K562 (cell line): Measurements from ENCODE around the gene EXOC2. TPM values are rescaled to one million over a fixed set of nuclear protein-coding genes. Genes with fewer than 3 reads are reported as not detected.

ENCODE experiments used
- ATAC-seq: fragments of 200-7000 bp; cut with Tn5 transposase; 3 replicates; pipeline ENCODE4 v1.9.1; 2020; ENCODE audit warnings: moderate library complexity
- BruUV-seq: library from RNA; stranded (reverse); fragments of 400-500 nt; replicated peaks from 2 replicates; lab custom pipeline; 2021; lab: Mats Ljungman, UMichigan
- CTCF ChIA-PET: fragments of 300-600 bp; formaldehyde crosslinking; extraction: SDS; loops from one replicate; lab custom pipeline; 2021; ENCODE audit warnings: low intra/inter-chr PET ratio; lab: Yijun Ruan, JAX
- POLR2A ChIA-PET: fragments of 300-600, 350-650 bp; sonication (Branson Sonifier 250); formaldehyde crosslinking; extraction: SDS; loops from one replicate; lab custom pipeline; 2021; ENCODE audit warnings: antibody characterized with exemption, inconsistent platforms; lab: Yijun Ruan, JAX
- DNase-seq, 4 experiments: peaks; one replicate each; pipeline versions ENCODE4 v3.0.0 to v3.0.0-alpha.2; 2011 to 2018; ENCODE audit warnings: low spot score in 3 of 4, mixed read lengths in 3 of 4; ENCODE audit errors: extremely low read depth in 1 of 4
- FAIRE-seq: peaks from 2 replicates; lab custom pipeline; 2011; peaks lifted over from hg19 to GRCh38; lab: Jason Lieb, UNC
- H2AFZ ChIP-seq: 2 replicates; pipeline ENCODE4 v1.6.0; 2011; ENCODE audit warnings: low read depth, low read length, control low read depth, inconsistent platforms
- H3K27ac ChIP-seq: fragments of 200-600 bp; 3 replicates; pipeline ENCODE4 v1.8.0; 2011; ENCODE audit warnings: low read depth, mild to moderate bottlenecking, control low read depth, inconsistent platforms, low read length, moderate library complexity, mixed read lengths; ENCODE audit errors: extremely low read depth
- H3K27me3 ChIP-seq, 2 experiments: fragments of 300-600 bp in 1 of 2; 2 replicates in 1 of 2; 3 replicates in 1 of 2; pipeline versions ENCODE4 v1.6.0 to v1.8.0; 2011; ENCODE audit warnings: inconsistent platforms in 2 of 2, low read length in 2 of 2, mild to moderate bottlenecking in 1 of 2, mixed read lengths in 1 of 2, moderate library complexity in 1 of 2; ENCODE audit not compliant: control insufficient read depth in 2 of 2, insufficient read depth in 2 of 2
- H3K36me3 ChIP-seq: fragments of 300-600 bp; 3 replicates; pipeline ENCODE4 v1.8.0; 2011; ENCODE audit warnings: mild to moderate bottlenecking, low read length, inconsistent platforms; ENCODE audit not compliant: control insufficient read depth, insufficient read depth
- H3K4me1 ChIP-seq, 2 experiments: fragments of 200-600 bp in 1 of 2; replicated peaks in 1 of 2; 2 replicates in 1 of 2; 3 replicates in 1 of 2; pipeline versions ENCODE4 v1.5.1 to v1.8.0; 2011; ENCODE audit warnings: inconsistent platforms in 2 of 2, low read length in 2 of 2, mild to moderate bottlenecking in 1 of 2, mixed read lengths in 1 of 2, moderate library complexity in 1 of 2; ENCODE audit not compliant: control insufficient read depth in 2 of 2, insufficient read depth in 2 of 2
- H3K4me2 ChIP-seq: 2 replicates; pipeline ENCODE4 v1.6.1; 2011; ENCODE audit warnings: low read length, control low read depth, inconsistent platforms, mixed read lengths; ENCODE audit not compliant: insufficient read depth
- H3K4me3 ChIP-seq: fragments of 200-600 bp; sonication (generic), shearing (Covaris generic); 2 replicates; pipeline ENCODE4 v1.5.1; 2016; ENCODE audit warnings: control low read depth, inconsistent platforms
- H3K79me2 ChIP-seq: fragments of 200-600 bp; 3 replicates; pipeline ENCODE4 v1.8.0; 2011; ENCODE audit warnings: low read length, inconsistent platforms; ENCODE audit not compliant: control insufficient read depth, insufficient read depth
- H3K9ac ChIP-seq, 2 experiments: 2 replicates each; pipeline versions ENCODE4 v1.6.0 to v1.6.1; 2011; ENCODE audit warnings: low read depth in 2 of 2, low read length in 2 of 2, control low read depth in 1 of 2, inconsistent platforms in 1 of 2, mild to moderate bottlenecking in 1 of 2, mixed read lengths in 1 of 2; ENCODE audit not compliant: insufficient read depth in 1 of 2
- H3K9me1 ChIP-seq: one replicate; pipeline ENCODE4 v1.6.0; 2011; ENCODE audit warnings: inconsistent platforms, mild to moderate bottlenecking, low read length, moderate library complexity; ENCODE audit not compliant: control insufficient read depth, insufficient read depth
- H3K9me3 ChIP-seq: replicated peaks from 2 replicates; pipeline ENCODE4 v1.5.1; 2011; ENCODE audit warnings: low read depth, low read length, inconsistent platforms; ENCODE audit not compliant: control insufficient read depth, insufficient read depth
- H4K20me1 ChIP-seq: replicated peaks from 2 replicates; pipeline ENCODE4 v1.6.1; 2011; ENCODE audit warnings: low read length, inconsistent platforms, mixed read lengths; ENCODE audit not compliant: control insufficient read depth, insufficient read depth
- CEBPB ChIP-seq: fragments of 450-650 bp; IDR thresholded peaks from 2 replicates; pipeline ENCODE4 v1.6.1; 2016; ENCODE audit warnings: missing genetic modification characterization, missing compliant biosample characterization
- CEBPG ChIP-seq, 3 experiments: fragments of 200-800 bp in 1 of 3; sonication (Bioruptor generic) in 1 of 3; sonication (generic) in 1 of 3; formaldehyde crosslinking in 1 of 3; IDR thresholded peaks in 2 of 3; conservative IDR thresholded peaks in 1 of 3; 2 replicates each; pipeline versions ENCODE4 v1.6.1 to v1.8.0; 2016 to 2022; ENCODE audit warnings: missing compliant biosample characterization in 2 of 3, missing genetic modification characterization in 2 of 3, mild to moderate bottlenecking in 1 of 3, missing genetic modification reagents in 1 of 3
- CREM ChIP-seq: IDR thresholded peaks from 2 replicates; pipeline ENCODE4 v1.6.1; 2014; ENCODE audit warnings: antibody characterized with exemption, low read depth
- ELK3 ChIP-seq: fragments of 450-650 bp; formaldehyde crosslinking; IDR thresholded peaks from 2 replicates; pipeline ENCODE4 v1.4.0; 2020; ENCODE audit warnings: mild to moderate bottlenecking
- JUNB ChIP-seq: fragments of 450-650 bp; formaldehyde crosslinking; conservative IDR thresholded peaks from 2 replicates; pipeline ENCODE4 v1.4.0; 2020; ENCODE audit warnings: mild to moderate bottlenecking
- SP2 ChIP-seq: IDR thresholded peaks from 2 replicates; pipeline ENCODE4 v1.6.1; 2011; ENCODE audit warnings: mild to moderate bottlenecking, low read depth, low read length, moderate library complexity; ENCODE audit not compliant: poor library complexity, severe bottlenecking; ENCODE audit errors: extremely low read depth
- STAT6 ChIP-seq: sonication (generic); formaldehyde crosslinking; IDR thresholded peaks from 2 replicates; pipeline ENCODE4 v1.8.1; 2023; ENCODE audit warnings: mild to moderate bottlenecking, missing genetic modification reagents
- TAL1 ChIP-seq: fragments of 450-650 bp; IDR thresholded peaks from 2 replicates; pipeline ENCODE4 v1.6.1; 2016; ENCODE audit warnings: mild to moderate bottlenecking
- TBP ChIP-seq: optimal IDR thresholded peaks from 2 replicates; pipeline ENCODE3; 2011; ENCODE audit warnings: low read depth, low read length, improper control_type of control experiment
- TRIM28 ChIP-seq: fragments of 450-650 bp; IDR thresholded peaks from 2 replicates; pipeline ENCODE4 v1.6.1; 2017
- ZNF217 ChIP-seq: sonication (generic); formaldehyde crosslinking; IDR thresholded peaks from 2 replicates; pipeline ENCODE4 v1.8.0; 2022; ENCODE audit warnings: mild to moderate bottlenecking, missing genetic modification reagents
- ZNF77 ChIP-seq: fragments of 250-450 bp; sonication (Bioruptor Pico); IDR thresholded peaks from 2 replicates; pipeline ENCODE4 v1.5.0; 2020
- WGBS: fragments of 100-300 bp; shearing (Covaris generic); methylation state at CpG from one replicate; pipeline ENCODE4 v1.1.6; 2016; ENCODE audit warnings: low coverage, mixed read lengths; ENCODE audit not compliant: insufficient coverage; ENCODE audit errors: missing lambda C conversion rate; 5-methylcytosine and 5-hydroxymethylcytosine counted together
- in situ Hi-C: fragments of 300-500 bp; cut with MboI; formaldehyde crosslinking; loops from 4 replicates; pipeline ENCODE4 v1.15.0; 2018; ENCODE audit warnings: inconsistent platforms, mixed read lengths
- intact Hi-C: fragments of 100-400 bp; cut with micrococcal nuclease; formaldehyde crosslinking; loops from 2 replicates; pipeline ENCODE4 v1.14.2; 2022
- polyA plus RNA-seq, 8 experiments: library from polyadenylated mRNA; depleted of rRNA in 4 of 8; stranded (reverse) in 5 of 8; unstranded in 3 of 8; fragments of >200 nt; fragmentation: Nextera tagmentation in 2 of 8; fragmentation: Illumina TruSeq in 1 of 8; extraction: Ambion mirVana in 2 of 8; extraction: Trizol in 1 of 8; gene quantifications; 2 replicates each; pipeline versions ENCODE4 v1.2.1 to v1.2.3, GENCODE V29; 2011 to 2014; ENCODE audit warnings: inconsistent platforms in 1 of 8, missing spikeins in 1 of 8
- total RNA-seq, 7 experiments: library from RNA; depleted of rRNA in 6 of 7; stranded (reverse); fragments of >200 nt in 6 of 7; fragmentation: Illumina TruSeq in 2 of 7; extraction: Trizol in 2 of 7; gene quantifications; 2 replicates each; pipeline versions ENCODE4 v1.2.1 to v1.2.3, GENCODE V29; 2011 to 2021; ENCODE audit warnings: low replicate concordance in 1 of 7

The EXOC2 gene
- total and polyA plus RNA-seq, 9 of the 15 experiments (the other 6 are each of a cell fraction or from before 2014, with no cell fraction given), result 12.2 to 30.2 (median 24.2) TPM

- Histone ChIP-seq H3K36me3 (peaks cover 29% of the 10 kb centered on the region; the same call in 2 of the 3 replicates), H3K9ac (no peak overlapping the region), H3K4me2 (no peak overlapping the region), H3K4me3 (no peak overlapping the region), H3K9me1 (no peaks in the 10 kb centered on the region), H2AFZ (no peak overlapping the region), H3K4me1 (no peaks in the 10 kb centered on the region), H3K79me2 (no peaks in the 10 kb centered on the region), H3K27ac (no peak overlapping the region), H3K9me3 (no peaks in the 10 kb centered on the region), H3K27me3 (no peaks in the 10 kb centered on the region), H4K20me1 (no peaks in the 10 kb centered on the region)
- ATAC-seq (no peak), DNase-seq (no peak), FAIRE-seq (no peak)
- CTCF ChIA-PET, result no interaction called here
- 94% methylated on average over 12 of the region's 13 CpGs for WGBS
- BruUV-seq, result no TSS peak
- intact Hi-C loops, result no loop called here
- POLR2A ChIA-PET, result interaction anchor here (1.8 kb wide), 1 partner anchor 13 kb away, joined by 5 read pairs; no protein-coding TSS in a partner anchor
- in situ Hi-C loops, result no loop called here
- TF ChIP-seq TBP (no peak), CEBPG (CRISPR knock-in tag; IDR thresholded peaks at IDR 0.05) (peak; percentile 16; the same call in 1 of the 2 replicates), CEBPG (tag; conservative IDR thresholded peaks at IDR 0.05 in 1 of 2, IDR thresholded peaks at IDR 0.05 in 1 of 2) (peak in 1 of 2 experiments; percentile 54; a peak in 2 of 4 replicates), CEBPB (tag) (peak; percentile 67)
These were observed 129.1 kb downstream of the EXOC2 start for GRCh38 chr6:563863-564262.

GRCh38 chr6:562052-562676, 130.8 kb downstream of the EXOC2 start:
- intact Hi-C loops (no loop called here), in situ Hi-C loops (no loop called here)
- DNase-seq (no peak), ATAC-seq (no peak), FAIRE-seq (no peak)
- Histone ChIP-seq H3K4me1 (no peaks in the 10 kb centered on the region), H3K79me2 (no peaks in the 10 kb centered on the region), H2AFZ (no peak overlapping the region), H3K9me3 (no peaks in the 10 kb centered on the region), H3K27me3 (no peaks in the 10 kb centered on the region), H3K36me3 (peaks cover 31% of the 10 kb centered on the region; the same call in 2 of the 3 replicates), H3K4me2 (no peak overlapping the region), H3K9me1 (no peaks in the 10 kb centered on the region), H3K27ac (no peak overlapping the region), H3K4me3 (no peak overlapping the region), H3K9ac (no peak overlapping the region), H4K20me1 (no peaks in the 10 kb centered on the region)
- BruUV-seq, result no TSS peak
- WGBS, result 86% methylated on average over 15 of the region's 15 CpGs
- POLR2A ChIA-PET, result interaction anchor here (0.8 kb wide), 1 partner anchor 11 kb away, joined by 3 read pairs; no protein-coding TSS in a partner anchor
- CTCF ChIA-PET, result no interaction called here
- no peak for TF ChIP-seq ZNF77 (CRISPR knock-in tag)
- TF ChIP-seq TAL1, result no peak
- no peak for TF ChIP-seq CREM
- no peak for TF ChIP-seq TRIM28
- no peak for TF ChIP-seq JUNB (CRISPR knock-in tag)
- TF ChIP-seq ELK3 (CRISPR knock-in tag), result no peak
- no peak for TF ChIP-seq ZNF217 (CRISPR knock-in tag)
- TF ChIP-seq STAT6 (CRISPR knock-in tag), result no peak
- TF ChIP-seq SP2, result no peak
